Activated CD4-positive, alpha-beta T cell treated with anti-CD3 and anti-CD28 coated beads, Interleukin-2, Interleukin-4, amounts not matched to agents 100 ng/mL and 50 ng/mL, durations not matched to agents 16 hours and 8 hours (primary cell): Measurements from ENCODE around the gene RMRP.
"Not testable (repeated sequence)": the region's sequence is repeated elsewhere in the genome, so short reads cannot be mapped to it uniquely, and the experiment has no call there.

Source experiments
- DNase-seq: peaks from one replicate; pipeline ENCODE4 v3.0.0-alpha.2; 2020; ENCODE audit warnings: low spot score

The RMRP gene

GRCh38 chr9:35664531-35665470, 7.0 kb upstream of the RMRP start, which contains the start of gene ARHGEF39:
TSS of gene ARHGEF39 (minus strand) at chr9:35665195. CDS start at chr9:35665169, 26 bp downstream.
- DNase-seq, result peak; percentile 82

GRCh38 chr9:35662437-35662836, 4.6 kb upstream of the RMRP start:
- no peak for DNase-seq

GRCh38 chr9:35661756-35662350, 4.0 kb upstream of the RMRP start:
- DNase-seq, result no peak

- no peak for DNase-seq
These were observed 3.2 kb upstream of the RMRP start for GRCh38 chr9:35660966-35661415.

- DNase-seq, result no peak
These were observed 1.5 kb upstream of the RMRP start for GRCh38 chr9:35659340-35659739.

- peak; percentile 28 for DNase-seq
These were observed 1.1 kb upstream of the RMRP start for GRCh38 chr9:35658968-35659220.

- DNase-seq, result peak; percentile 81
These were observed 533 bp upstream of the RMRP start, which contains the start of gene CCDC107 for GRCh38 chr9:35658137-35658967. TSS of gene CCDC107 (plus strand) at chr9:35658292. CDS start at chr9:35658380, 88 bp downstream.

- no peak for DNase-seq
These were observed 831 bp downstream of the RMRP start for GRCh38 chr9:35656831-35657545.

GRCh38 chr9:35656348-35656747, 1.5 kb downstream of the RMRP start:
- no peak for DNase-seq

- no peak for DNase-seq
These were observed 4.2 kb downstream of the RMRP start for GRCh38 chr9:35653611-35654010.

- DNase-seq, result no peak
These were observed 5.0 kb downstream of the RMRP start for GRCh38 chr9:35652829-35653209.

- DNase-seq, result no peak
These were observed 5.6 kb downstream of the RMRP start for GRCh38 chr9:35651956-35652828.

- DNase-seq, result peak; percentile 39
These were observed 7.3 kb downstream of the RMRP start, which contains the start of gene SIT1 for GRCh38 chr9:35650341-35651158. TSS of gene SIT1 (minus strand) at chr9:35650931. CDS start at chr9:35650853, 78 bp downstream.

GRCh38 chr9:35649431-35650340, 8.1 kb downstream of the RMRP start:
- DNase-seq, result peak; percentile 46

- DNase-seq, result peak; percentile 94
These were observed 11.1 kb downstream of the RMRP start for GRCh38 chr9:35646533-35647265.

- DNase-seq, result no peak
These were observed 11.7 kb downstream of the RMRP start for GRCh38 chr9:35646153-35646532.

- DNase-seq, result not testable (repeated sequence)
These were observed 12.1 kb downstream of the RMRP start for GRCh38 chr9:35645736-35646135.

- no peak for DNase-seq
These were observed 14.8 kb downstream of the RMRP start for GRCh38 chr9:35643046-35643445.
